ENCODE measurements around the gene SLC30A1. TPM values are rescaled to one million over a fixed set of nuclear protein-coding genes. Genes with fewer than 3 reads are reported as not detected.

Gene SLC30A1
- total RNA-seq, 1 experiment from 2014 or later = 9.7 TPM

DNA sequence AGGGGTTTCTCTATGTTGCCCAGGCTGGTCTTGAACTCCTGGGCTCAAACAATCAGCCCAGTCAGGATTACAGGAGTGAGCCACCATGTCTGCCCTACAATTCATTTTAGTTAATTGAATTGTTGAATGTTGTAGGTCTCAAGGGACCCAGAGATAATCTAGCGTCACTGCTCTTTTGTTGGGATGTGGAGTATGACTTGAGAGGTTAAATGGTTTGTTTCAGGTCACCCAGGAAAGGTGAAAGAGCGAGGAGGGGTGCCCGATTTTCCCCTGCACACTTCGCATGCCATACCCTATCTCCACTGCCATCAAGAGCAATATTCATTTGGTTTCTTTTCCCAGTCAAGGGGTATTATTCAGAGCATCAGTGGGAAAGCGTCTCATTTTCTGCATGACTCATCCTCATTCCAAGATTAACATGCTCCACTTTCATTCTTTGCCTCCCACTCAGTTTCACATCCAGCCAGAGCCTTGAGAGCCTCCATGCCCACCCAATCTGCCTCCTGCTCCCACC is 13.1 kb upstream of the SLC30A1 start:
- H3K9me2 ChIP-seq (ENCODE audit: insufficient read depth) = no peaks in the 10 kb centered on the region
- H4K20me1 ChIP-seq (ENCODE audit: insufficient read depth) = no peaks in the 10 kb centered on the region
- ChIA-PET RAD21 (ENCODE audit: low non-redundant PET in 1 of 2, low total read pairs in 2 of 2, uncharacterized antibody in 2 of 2, unreplicated experiment in 2 of 2) (no interaction called here), POLR2A (no interaction called here), CTCF (no interaction called here)
- H3K79me2 ChIP-seq (ENCODE audit: insufficient read depth, low read length) = no peaks in the 10 kb centered on the region
- TF ChIP-seq EGR1 (IDR thresholded peaks at IDR 0.05; ENCODE audit: low read depth) = peak; percentile 41; the same call in 1 of the 2 replicates
- TF ChIP-seq JUND (IDR thresholded peaks at IDR 0.05) = peak; percentile 61; the same call in 1 of the 2 replicates
- peak; percentile 44; the same call in 1 of the 2 replicates for TF ChIP-seq FOSL1 (IDR thresholded peaks at IDR 0.05; ENCODE audit: low read depth)
- no peak for TF ChIP-seq RAD21 (IDR thresholded peaks at IDR 0.05; ENCODE audit: low read depth)
- no TSS peak for BruUV-seq (replicated peaks)
- H3K27ac ChIP-seq (ENCODE audit: low read depth, low read length) = no peak overlapping the region
- H3K4me2 ChIP-seq (ENCODE audit: low read length) = peak overlapping the region; percentile 63
- ATAC-seq = peak; percentile 59
- intact Hi-C loops (cut with micrococcal nuclease) = no loop called here
- H2AFZ ChIP-seq (ENCODE audit: low read depth, low read length, poor library complexity, severe bottlenecking) = peak overlapping the region; percentile 62
- no peaks in the 10 kb centered on the region for H3K36me3 ChIP-seq (ENCODE audit: control insufficient read depth in 1 of 2, insufficient read depth in 2 of 2, low read length in 2 of 2)
- H3K27me3 ChIP-seq (ENCODE audit: insufficient read depth, low read length) = no peaks in the 10 kb centered on the region
- no peaks in the 10 kb centered on the region for H3K9me3 ChIP-seq (ENCODE audit: control insufficient read depth in 1 of 2, insufficient read depth in 1 of 2, low read depth in 1 of 2, low read length in 2 of 2)
- DNase-seq (ENCODE audit: low read depth, low spot score) = no peak
- peak overlapping the region in 1 of 2 experiments; percentile 18; a peak in 1 of 4 replicates for H3K4me3 ChIP-seq (replicated peaks in 1 of 2; ENCODE audit: low read depth in 1 of 2, low read length in 2 of 2)
- H3K9ac ChIP-seq (ENCODE audit: low read length) = no peak overlapping the region
- H3K4me1 ChIP-seq (ENCODE audit: control insufficient read depth in 1 of 2, insufficient read depth in 2 of 2, low read length in 2 of 2) = peaks cover 10 to 14% of the 10 kb centered on the region in 2 experiments; a peak in 3 of 4 replicates

DNA sequence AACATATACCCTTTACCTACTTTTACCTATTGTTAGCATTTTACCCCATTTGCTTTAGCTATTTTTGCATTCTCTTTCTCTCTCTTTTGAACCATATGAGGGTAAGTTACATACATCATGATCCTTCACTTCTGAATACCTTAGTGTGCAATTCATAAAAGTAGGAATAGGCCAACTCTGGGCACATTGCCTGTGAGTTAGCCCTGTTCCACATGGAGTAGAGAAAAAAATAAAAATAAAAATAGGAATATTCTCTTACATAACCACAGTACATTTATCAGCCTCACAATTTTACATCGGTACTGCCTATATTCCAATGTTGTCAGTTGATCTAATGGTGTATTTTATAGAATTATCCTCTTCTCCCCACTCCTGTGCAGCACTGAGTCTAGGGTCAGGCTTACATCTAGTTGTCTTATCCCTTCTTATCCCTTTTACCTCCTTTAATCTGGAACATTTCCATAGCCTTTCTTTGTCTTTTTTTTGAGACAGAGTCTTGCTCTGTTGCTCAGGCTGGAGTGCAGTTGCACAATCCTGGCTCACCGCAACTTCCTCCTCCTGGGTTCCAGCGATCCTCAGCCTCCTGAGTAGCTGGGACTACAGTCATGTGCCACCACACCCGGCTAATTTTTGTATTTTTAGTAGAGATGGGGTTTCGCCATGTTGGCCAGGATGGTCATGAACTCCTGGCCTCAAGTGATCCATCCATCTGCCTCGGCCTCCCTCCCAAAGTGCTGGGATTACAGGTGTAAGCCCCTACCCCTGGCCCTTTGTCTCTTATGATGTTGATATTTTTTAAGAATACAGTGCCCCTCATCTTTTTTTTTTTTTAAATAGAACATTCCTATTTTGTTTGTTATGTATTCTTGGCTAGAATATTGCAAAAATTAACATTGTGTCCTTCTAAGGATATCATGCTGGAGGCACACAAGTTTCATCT is 11.1 kb upstream of the SLC30A1 start:
- POLR2A ChIA-PET = no interaction called here

More for the DNA sequence above, 11.1 kb upstream of the SLC30A1 start:
- no peak overlapping the region for H3K9ac ChIP-seq (ENCODE audit: low read length)
- no peaks in the 10 kb centered on the region for H4K20me1 ChIP-seq (ENCODE audit: insufficient read depth)
- H3K4me2 ChIP-seq (ENCODE audit: low read length) = no peak overlapping the region
- H2AFZ ChIP-seq (ENCODE audit: low read depth, low read length, poor library complexity, severe bottlenecking) = no peak overlapping the region
- peaks cover 10 to 14% of the 10 kb centered on the region in 2 experiments; a peak in 3 of 4 replicates for H3K4me1 ChIP-seq (ENCODE audit: control insufficient read depth in 1 of 2, insufficient read depth in 2 of 2, low read length in 2 of 2)
- no peak overlapping the region for H3K27ac ChIP-seq (ENCODE audit: low read depth, low read length)
- intact Hi-C loops (cut with micrococcal nuclease) = no loop called here
- DNase-seq (ENCODE audit: low read depth, low spot score) = no peak
- CTCF ChIA-PET = no interaction called here
- ATAC-seq = no peak
- RAD21 ChIA-PET (ENCODE audit: low non-redundant PET in 1 of 2, low total read pairs in 2 of 2, uncharacterized antibody in 2 of 2, unreplicated experiment in 2 of 2) = no interaction called here
- no peaks in the 10 kb centered on the region for H3K9me2 ChIP-seq (ENCODE audit: insufficient read depth)
- no peaks in the 10 kb centered on the region for H3K9me3 ChIP-seq (ENCODE audit: control insufficient read depth in 1 of 2, insufficient read depth in 1 of 2, low read depth in 1 of 2, low read length in 2 of 2)
- H3K79me2 ChIP-seq (ENCODE audit: insufficient read depth, low read length) = no peaks in the 10 kb centered on the region
- H3K36me3 ChIP-seq (ENCODE audit: control insufficient read depth in 1 of 2, insufficient read depth in 2 of 2, low read length in 2 of 2) = no peaks in the 10 kb centered on the region
- no peak overlapping the region for H3K4me3 ChIP-seq (replicated peaks in 1 of 2; ENCODE audit: low read depth in 1 of 2, low read length in 2 of 2)
- no peaks in the 10 kb centered on the region for H3K27me3 ChIP-seq (ENCODE audit: insufficient read depth, low read length)
- BruUV-seq (replicated peaks) = no TSS peak
- TF ChIP-seq, protein P1, sequence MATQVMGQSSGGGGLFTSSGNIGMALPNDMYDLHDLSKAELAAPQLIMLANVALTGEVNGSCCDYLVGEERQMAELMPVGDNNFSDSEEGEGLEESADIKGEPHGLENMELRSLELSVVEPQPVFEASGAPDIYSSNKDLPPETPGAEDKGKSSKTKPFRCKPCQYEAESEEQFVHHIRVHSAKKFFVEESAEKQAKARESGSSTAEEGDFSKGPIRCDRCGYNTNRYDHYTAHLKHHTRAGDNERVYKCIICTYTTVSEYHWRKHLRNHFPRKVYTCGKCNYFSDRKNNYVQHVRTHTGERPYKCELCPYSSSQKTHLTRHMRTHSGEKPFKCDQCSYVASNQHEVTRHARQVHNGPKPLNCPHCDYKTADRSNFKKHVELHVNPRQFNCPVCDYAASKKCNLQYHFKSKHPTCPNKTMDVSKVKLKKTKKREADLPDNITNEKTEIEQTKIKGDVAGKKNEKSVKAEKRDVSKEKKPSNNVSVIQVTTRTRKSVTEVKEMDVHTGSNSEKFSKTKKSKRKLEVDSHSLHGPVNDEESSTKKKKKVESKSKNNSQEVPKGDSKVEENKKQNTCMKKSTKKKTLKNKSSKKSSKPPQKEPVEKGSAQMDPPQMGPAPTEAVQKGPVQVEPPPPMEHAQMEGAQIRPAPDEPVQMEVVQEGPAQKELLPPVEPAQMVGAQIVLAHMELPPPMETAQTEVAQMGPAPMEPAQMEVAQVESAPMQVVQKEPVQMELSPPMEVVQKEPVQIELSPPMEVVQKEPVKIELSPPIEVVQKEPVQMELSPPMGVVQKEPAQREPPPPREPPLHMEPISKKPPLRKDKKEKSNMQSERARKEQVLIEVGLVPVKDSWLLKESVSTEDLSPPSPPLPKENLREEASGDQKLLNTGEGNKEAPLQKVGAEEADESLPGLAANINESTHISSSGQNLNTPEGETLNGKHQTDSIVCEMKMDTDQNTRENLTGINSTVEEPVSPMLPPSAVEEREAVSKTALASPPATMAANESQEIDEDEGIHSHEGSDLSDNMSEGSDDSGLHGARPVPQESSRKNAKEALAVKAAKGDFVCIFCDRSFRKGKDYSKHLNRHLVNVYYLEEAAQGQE (IDR thresholded peaks at IDR 0.05; ENCODE audit: low read depth) = no peak
- TF ChIP-seq CEBPB (IDR thresholded peaks at IDR 0.05; ENCODE audit: low read depth) = peak; percentile 59; the same call in 1 of the 2 replicates

All from HCT116 (cell line).